ENCODE measurements around the gene PBX2. TPM values are rescaled to one million over a fixed set of nuclear protein-coding genes. Genes with fewer than 3 reads are reported as not detected.

Gene PBX2
- total RNA-seq, 1 donor from 2014 or later = 166 TPM

DNA sequence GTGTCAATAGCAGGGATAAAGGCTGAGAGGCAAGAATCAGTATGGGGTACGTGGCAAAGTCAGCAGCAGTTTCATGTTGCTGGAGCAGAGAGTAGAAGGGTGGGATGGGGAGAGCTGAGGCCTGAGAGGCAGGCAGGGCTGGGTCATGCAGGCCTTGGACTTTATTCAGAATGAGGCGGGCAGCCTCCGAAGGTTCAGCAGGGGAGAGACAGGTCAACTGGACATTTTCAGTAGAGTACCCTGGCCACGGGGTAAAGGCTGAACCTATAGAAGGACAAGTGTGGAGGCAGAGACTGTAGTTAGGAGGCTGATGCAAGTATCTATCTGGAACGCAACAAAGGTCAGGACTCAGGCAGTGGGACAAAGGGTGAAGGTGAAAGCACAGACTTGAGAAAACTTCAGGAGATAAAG lies 20.2 kb upstream of the PBX2 start:
- H3K9me3 Mint-ChIP-seq = no peaks in the 10 kb centered on the region
- no peak overlapping the region for H3K27ac Mint-ChIP-seq
- no peak for DNase-seq (ENCODE audit: extremely low spot score, unreplicated experiment)
- no peak overlapping the region for H3K4me3 Mint-ChIP-seq
- TF ChIP-seq, protein P1, sequence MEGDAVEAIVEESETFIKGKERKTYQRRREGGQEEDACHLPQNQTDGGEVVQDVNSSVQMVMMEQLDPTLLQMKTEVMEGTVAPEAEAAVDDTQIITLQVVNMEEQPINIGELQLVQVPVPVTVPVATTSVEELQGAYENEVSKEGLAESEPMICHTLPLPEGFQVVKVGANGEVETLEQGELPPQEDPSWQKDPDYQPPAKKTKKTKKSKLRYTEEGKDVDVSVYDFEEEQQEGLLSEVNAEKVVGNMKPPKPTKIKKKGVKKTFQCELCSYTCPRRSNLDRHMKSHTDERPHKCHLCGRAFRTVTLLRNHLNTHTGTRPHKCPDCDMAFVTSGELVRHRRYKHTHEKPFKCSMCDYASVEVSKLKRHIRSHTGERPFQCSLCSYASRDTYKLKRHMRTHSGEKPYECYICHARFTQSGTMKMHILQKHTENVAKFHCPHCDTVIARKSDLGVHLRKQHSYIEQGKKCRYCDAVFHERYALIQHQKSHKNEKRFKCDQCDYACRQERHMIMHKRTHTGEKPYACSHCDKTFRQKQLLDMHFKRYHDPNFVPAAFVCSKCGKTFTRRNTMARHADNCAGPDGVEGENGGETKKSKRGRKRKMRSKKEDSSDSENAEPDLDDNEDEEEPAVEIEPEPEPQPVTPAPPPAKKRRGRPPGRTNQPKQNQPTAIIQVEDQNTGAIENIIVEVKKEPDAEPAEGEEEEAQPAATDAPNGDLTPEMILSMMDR (conservative IDR thresholded peaks at IDR 0.05) = no peak
- no peaks in the 10 kb centered on the region for H3K36me3 Mint-ChIP-seq
- H3K27me3 Mint-ChIP-seq = peaks cover 10% of the 10 kb centered on the region
- no peaks in the 10 kb centered on the region for H3K4me1 Mint-ChIP-seq (ENCODE audit: unreplicated experiment)

DNA sequence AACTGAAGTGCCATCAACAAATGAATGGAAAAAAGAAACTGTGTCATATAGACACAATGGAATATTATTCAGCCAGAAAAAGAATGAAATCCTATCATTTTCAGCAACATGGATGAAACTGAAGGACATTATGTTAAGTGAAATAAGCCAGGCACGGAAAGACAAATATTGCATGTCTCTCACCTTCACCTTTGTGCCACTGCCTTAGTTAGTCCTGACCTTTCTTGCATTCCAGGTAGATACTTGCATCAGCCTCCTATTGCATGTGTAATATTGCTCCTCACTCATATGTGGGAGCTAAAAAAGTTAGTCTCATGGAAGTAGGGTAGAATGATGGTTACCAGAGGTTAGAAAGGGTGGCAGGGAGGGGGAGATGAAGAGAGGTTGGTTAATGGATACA lies 19.0 kb upstream of the PBX2 start:
- peaks cover 10% of the 10 kb centered on the region for H3K27me3 Mint-ChIP-seq
- H3K27ac Mint-ChIP-seq = no peak overlapping the region
- H3K4me3 Mint-ChIP-seq = no peak overlapping the region
- no peak for DNase-seq (ENCODE audit: extremely low spot score, unreplicated experiment)
- no peaks in the 10 kb centered on the region for H3K4me1 Mint-ChIP-seq (ENCODE audit: unreplicated experiment)
- H3K9me3 Mint-ChIP-seq = no peaks in the 10 kb centered on the region
- TF ChIP-seq, protein P1 (conservative IDR thresholded peaks at IDR 0.05) = no peak
- H3K36me3 Mint-ChIP-seq = no peaks in the 10 kb centered on the region

DNA sequence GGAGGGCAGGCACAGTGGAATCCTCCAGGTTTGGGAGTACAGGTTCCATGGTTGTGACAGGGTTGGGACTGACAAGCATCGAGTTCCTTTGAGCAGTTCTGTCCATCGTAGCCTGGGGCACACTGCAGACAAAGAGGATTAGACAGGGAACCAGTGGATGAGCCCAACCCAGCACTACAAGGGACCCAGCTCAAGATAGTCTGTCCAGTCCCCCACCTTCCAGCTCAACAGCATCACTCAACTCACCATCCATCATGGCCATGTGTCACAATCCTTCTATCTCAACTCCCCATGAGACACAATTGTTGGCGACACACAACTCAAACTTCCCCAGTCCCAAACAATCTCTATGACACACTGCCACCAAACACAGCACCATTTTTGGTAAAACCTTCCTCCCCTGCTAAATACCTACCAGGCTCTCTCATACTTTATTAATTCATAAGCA lies 14.3 kb upstream of the PBX2 start:
- DNase-seq (ENCODE audit: extremely low spot score, unreplicated experiment) = no peak
- Mint-ChIP-seq H3K4me3 (no peak overlapping the region), H3K27me3 (peaks cover 7% of the 10 kb centered on the region), H3K9me3 (no peaks in the 10 kb centered on the region), H3K27ac (no peak overlapping the region), H3K36me3 (no peaks in the 10 kb centered on the region), H3K4me1 (ENCODE audit: unreplicated experiment) (peaks cover 6% of the 10 kb centered on the region)
- TF ChIP-seq, protein P1 (conservative IDR thresholded peaks at IDR 0.05) = no peak

DNA sequence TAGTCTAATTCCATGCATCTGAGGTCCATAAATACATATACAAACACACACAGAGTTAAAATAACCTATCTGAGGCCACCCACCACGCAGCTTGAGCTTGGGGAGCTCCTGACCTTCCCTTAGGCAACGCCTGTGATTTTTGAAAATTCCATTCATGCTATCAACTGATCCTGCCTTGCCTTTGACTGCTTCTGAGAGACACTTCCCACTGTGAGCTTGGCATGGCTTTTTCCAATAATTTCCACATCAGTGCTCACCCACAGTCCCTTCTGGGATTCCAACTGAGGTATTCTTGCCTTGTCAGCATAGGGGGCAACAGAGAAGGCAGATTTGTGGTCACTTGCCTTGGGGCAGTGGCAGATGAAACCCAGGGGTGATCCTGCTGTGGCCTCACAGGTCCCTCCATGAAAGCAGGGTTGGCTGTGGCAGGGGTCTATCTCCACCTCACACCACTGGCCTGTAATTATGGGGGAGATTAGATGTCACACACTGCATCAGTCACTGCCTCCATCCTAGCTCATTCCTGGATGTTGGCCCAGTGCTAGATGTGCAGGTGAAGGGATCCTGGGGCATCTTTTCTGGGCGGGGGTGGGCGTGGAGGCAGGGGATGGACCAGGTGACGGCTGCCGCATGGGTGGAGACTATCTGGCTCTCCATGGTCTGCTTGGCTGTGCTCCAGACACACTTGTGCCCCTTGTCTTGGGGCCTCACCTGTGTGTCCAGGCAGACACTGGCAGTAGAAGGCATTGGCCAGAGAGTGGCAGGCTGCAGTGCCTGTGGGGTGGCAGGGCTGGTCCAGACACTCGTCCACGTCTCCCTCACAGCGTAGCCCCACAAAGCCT lies 13.6 kb upstream of the PBX2 start:
- H3K4me1 Mint-ChIP-seq (ENCODE audit: unreplicated experiment) = peaks cover 6% of the 10 kb centered on the region
- H3K27me3 Mint-ChIP-seq = peaks cover 4% of the 10 kb centered on the region
- no peaks in the 10 kb centered on the region for H3K9me3 Mint-ChIP-seq
- no peak overlapping the region for H3K27ac Mint-ChIP-seq
- TF ChIP-seq, protein P1 (conservative IDR thresholded peaks at IDR 0.05) = no peak
- DNase-seq (ENCODE audit: extremely low spot score, unreplicated experiment) = no peak
- no peaks in the 10 kb centered on the region for H3K36me3 Mint-ChIP-seq
- no peak overlapping the region for H3K4me3 Mint-ChIP-seq

DNA sequence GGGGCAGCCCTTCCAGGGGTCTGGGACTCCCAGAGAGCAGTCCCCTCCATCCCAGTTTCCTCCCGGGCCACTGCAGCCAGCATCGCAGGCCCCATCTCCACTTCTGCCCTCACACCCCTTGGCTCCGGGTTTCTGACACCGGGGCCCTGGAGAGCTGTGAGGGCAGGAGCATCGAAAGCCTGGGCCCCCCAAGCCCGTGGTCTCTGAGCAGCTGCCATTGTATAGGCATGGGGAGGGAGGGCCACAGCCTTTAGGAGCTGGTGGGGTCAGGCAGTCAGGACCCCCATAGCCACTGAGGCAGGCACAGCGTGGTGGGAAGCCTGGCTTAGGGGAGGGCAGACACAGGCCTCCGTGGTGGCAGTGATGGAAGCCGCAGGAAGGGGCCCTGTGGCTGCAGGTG lies 12.2 kb upstream of the PBX2 start:
- DNase-seq (ENCODE audit: extremely low spot score, unreplicated experiment) = no peak
- TF ChIP-seq, protein P1 (conservative IDR thresholded peaks at IDR 0.05) = no peak
- Mint-ChIP-seq H3K4me3 (no peak overlapping the region), H3K36me3 (no peaks in the 10 kb centered on the region), H3K4me1 (ENCODE audit: unreplicated experiment) (peaks cover 6% of the 10 kb centered on the region), H3K27ac (no peak overlapping the region), H3K9me3 (no peaks in the 10 kb centered on the region), H3K27me3 (peaks cover 4% of the 10 kb centered on the region)

Measured in type B pancreatic cell (in vitro differentiated cells).